ENCODE results near the gene RNF4. TPM values are rescaled to one million over a fixed set of nuclear protein-coding genes. Genes with fewer than 3 reads are reported as not detected.

Gene RNF4
- total RNA-seq, 1 experiment from 2014 or later = 113 TPM

GRCh38 chr4:2434420-2434819 is 34.5 kb upstream of the RNF4 start:
- Histone ChIP-seq H3K4me3 (ENCODE audit: low read depth, low read length, poor library complexity, severe bottlenecking) (no peak overlapping the region), H3K27ac (ENCODE audit: low read depth, low read length, poor library complexity, severe bottlenecking) (no peak overlapping the region), H3K4me1 (ENCODE audit: insufficient read depth, low read length, poor library complexity, severe bottlenecking) (peaks cover 5% of the 10 kb centered on the region), H3K27me3 (replicated peaks; ENCODE audit: insufficient read depth, low read depth, low read length, poor library complexity) (no peaks in the 10 kb centered on the region), H3K36me3 (ENCODE audit: insufficient read depth, low read length, poor library complexity, severe bottlenecking) (no peaks in the 10 kb centered on the region), H3K9me3 (ENCODE audit: low read depth, low read length, poor library complexity, severe bottlenecking) (no peaks in the 10 kb centered on the region)
- DNase-seq (ENCODE audit: low spot score) = no peak
- no TSS peak for BruUV-seq (replicated peaks)
- ChIA-PET POLR2A (ENCODE audit: low non-redundant PET) (no interaction called here), CTCF (no interaction called here)
- TF ChIP-seq EZH2 (IDR thresholded peaks at IDR 0.05; ENCODE audit: borderline replicate concordance, low read depth, low read length, poor library complexity, severe bottlenecking) (no peak), CTCF (conservative IDR thresholded peaks at IDR 0.05; ENCODE audit: low read depth, low read length) (no peak)
- intact Hi-C loops (cut with micrococcal nuclease; ENCODE audit: unreplicated experiment) = no loop called here

- H3K4me1 ChIP-seq (ENCODE audit: insufficient read depth, low read length, poor library complexity, severe bottlenecking) = peaks cover 5% of the 10 kb centered on the region
- no peaks in the 10 kb centered on the region for H3K9me3 ChIP-seq (ENCODE audit: low read depth, low read length, poor library complexity, severe bottlenecking)
- no peaks in the 10 kb centered on the region for H3K36me3 ChIP-seq (ENCODE audit: insufficient read depth, low read length, poor library complexity, severe bottlenecking)
- H3K4me3 ChIP-seq (ENCODE audit: low read depth, low read length, poor library complexity, severe bottlenecking) = no peak overlapping the region
- intact Hi-C loops (cut with micrococcal nuclease; ENCODE audit: unreplicated experiment) = no loop called here
- no peak for DNase-seq (ENCODE audit: low spot score)
- ChIA-PET CTCF (interaction anchor here (0.6 kb wide), 1 partner anchor 15 kb away, joined by 11 read pairs; no protein-coding TSS in a partner anchor), POLR2A (ENCODE audit: low non-redundant PET) (no interaction called here)
- no peak overlapping the region for H3K27ac ChIP-seq (ENCODE audit: low read depth, low read length, poor library complexity, severe bottlenecking)
- TF ChIP-seq CTCF (conservative IDR thresholded peaks at IDR 0.05; ENCODE audit: low read depth, low read length) (peak; percentile 37), EZH2 (IDR thresholded peaks at IDR 0.05; ENCODE audit: borderline replicate concordance, low read depth, low read length, poor library complexity, severe bottlenecking) (no peak)
- H3K27me3 ChIP-seq (replicated peaks; ENCODE audit: insufficient read depth, low read depth, low read length, poor library complexity) = no peaks in the 10 kb centered on the region
- no TSS peak for BruUV-seq (replicated peaks)
Measured at GRCh38 chr4:2436301-2436700, 32.6 kb upstream of the RNF4 start.

GRCh38 chr4:2436761-2437474 is 32.0 kb upstream of the RNF4 start:
- CTCF ChIA-PET = interaction anchor here (0.6 kb wide), 1 partner anchor 115 kb away, joined by 3 read pairs; no protein-coding TSS in a partner anchor
- BruUV-seq (replicated peaks) = no TSS peak
- Histone ChIP-seq H3K36me3 (ENCODE audit: insufficient read depth, low read length, poor library complexity, severe bottlenecking) (no peaks in the 10 kb centered on the region), H3K27ac (ENCODE audit: low read depth, low read length, poor library complexity, severe bottlenecking) (no peak overlapping the region), H3K4me3 (ENCODE audit: low read depth, low read length, poor library complexity, severe bottlenecking) (no peak overlapping the region), H3K9me3 (ENCODE audit: low read depth, low read length, poor library complexity, severe bottlenecking) (no peaks in the 10 kb centered on the region), H3K4me1 (ENCODE audit: insufficient read depth, low read length, poor library complexity, severe bottlenecking) (peaks cover 5% of the 10 kb centered on the region), H3K27me3 (replicated peaks; ENCODE audit: insufficient read depth, low read depth, low read length, poor library complexity) (no peaks in the 10 kb centered on the region)
- intact Hi-C loops (cut with micrococcal nuclease; ENCODE audit: unreplicated experiment) = no loop called here
- DNase-seq (ENCODE audit: low spot score) = no peak
- TF ChIP-seq CTCF (conservative IDR thresholded peaks at IDR 0.05; ENCODE audit: low read depth, low read length) (no peak), EZH2 (IDR thresholded peaks at IDR 0.05; ENCODE audit: borderline replicate concordance, low read depth, low read length, poor library complexity, severe bottlenecking) (no peak)
- POLR2A ChIA-PET (ENCODE audit: low non-redundant PET) = no interaction called here
